Liver (tissue), 9 donors: Measurements from ENCODE around the gene HOXD12. TPM values are rescaled to one million over a fixed set of nuclear protein-coding genes. Genes with fewer than 3 reads are reported as not detected.

Experiments used
- DNase-seq: peaks from one replicate; pipeline ENCODE4 v3.0.0-alpha.2; 2017; ENCODE audit warnings: low spot score
- H3K27ac ChIP-seq, 2 donors: one replicate each; pipeline ENCODE4 v1.7.0; 2013; ENCODE audit warnings: inconsistent platforms in 2 of 2, low read length in 2 of 2, control low read depth in 1 of 2, low read depth in 1 of 2, mild to moderate bottlenecking in 1 of 2
- H3K27me3 ChIP-seq, 4 donors: one replicate each; pipeline versions ENCODE4 v1.6.1 to v1.7.0; 2013; ENCODE audit warnings: low read length in 3 of 4, inconsistent platforms in 1 of 4, mild to moderate bottlenecking in 1 of 4, moderate library complexity in 1 of 4; ENCODE audit not compliant: control insufficient read depth in 4 of 4, insufficient read depth in 4 of 4
- H3K36me3 ChIP-seq, 4 donors: one replicate each; pipeline versions ENCODE4 v1.6.1 to v1.7.0; 2013; ENCODE audit warnings: low read length in 3 of 4, mild to moderate bottlenecking in 3 of 4, low read depth in 1 of 4, moderate library complexity in 1 of 4; ENCODE audit not compliant: control insufficient read depth in 4 of 4, insufficient read depth in 3 of 4
- H3K4me1 ChIP-seq, 4 donors: one replicate each; pipeline versions ENCODE4 v1.6.1 to v1.7.0; 2013; ENCODE audit warnings: low read length in 3 of 4, mild to moderate bottlenecking in 3 of 4, moderate library complexity in 1 of 4; ENCODE audit not compliant: control insufficient read depth in 4 of 4, insufficient read depth in 4 of 4
- H3K4me3 ChIP-seq, 3 donors: one replicate each; pipeline versions ENCODE4 v1.6.1 to v1.7.0; 2013; ENCODE audit warnings: low read length in 3 of 3, control low read depth in 1 of 3, low read depth in 1 of 3, mild to moderate bottlenecking in 1 of 3
- H3K9ac ChIP-seq, 2 donors: one replicate each; pipeline ENCODE4 v1.7.0; 2013; ENCODE audit warnings: low read length in 2 of 2, mild to moderate bottlenecking in 2 of 2, moderate library complexity in 2 of 2, control low read depth in 1 of 2, low read depth in 1 of 2
- H3K9me3 ChIP-seq, 4 donors: one replicate each; pipeline versions ENCODE4 v1.6.1 to v1.7.0; 2013; ENCODE audit warnings: low read length in 3 of 4; ENCODE audit not compliant: control insufficient read depth in 4 of 4
- ATF3 ChIP-seq: IDR thresholded peaks from 2 replicates; pipeline ENCODE4 v1.6.1; 2016; ENCODE audit warnings: antibody characterized with exemption
- EGR1 ChIP-seq, 2 donors: IDR thresholded peaks; 2 replicates each; pipeline ENCODE4 v1.6.1; 2016 to 2018; ENCODE audit warnings: antibody characterized with exemption in 2 of 2, low read depth in 2 of 2
- FOXA1 ChIP-seq: IDR thresholded peaks from 2 replicates; pipeline ENCODE4 v1.6.1; 2016; ENCODE audit warnings: antibody characterized with exemption
- FOXA2 ChIP-seq: IDR thresholded peaks from 2 replicates; pipeline ENCODE4 v1.6.1; 2016; ENCODE audit warnings: antibody characterized with exemption
- GABPA ChIP-seq, 2 donors: IDR thresholded peaks in 1 of 2; conservative IDR thresholded peaks in 1 of 2; 2 replicates each; pipeline ENCODE4 v1.6.1; 2016; ENCODE audit warnings: antibody characterized with exemption in 2 of 2, mild to moderate bottlenecking in 1 of 2, moderate library complexity in 1 of 2
- HNF4A ChIP-seq, 2 donors: conservative IDR thresholded peaks; 2 replicates each; pipeline ENCODE4 v1.6.1; 2016; ENCODE audit warnings: antibody characterized with exemption in 2 of 2, mild to moderate bottlenecking in 2 of 2
- HNF4G ChIP-seq: IDR thresholded peaks from 2 replicates; pipeline ENCODE4 v1.6.1; 2016; ENCODE audit warnings: antibody characterized with exemption
- JUND ChIP-seq, 2 donors: IDR thresholded peaks; 2 replicates each; pipeline ENCODE4 v1.6.1; 2016; ENCODE audit warnings: antibody characterized with exemption in 2 of 2
- MAX ChIP-seq: IDR thresholded peaks from 2 replicates; pipeline ENCODE4 v1.6.1; 2016; ENCODE audit warnings: antibody characterized with exemption
- NR2F2 ChIP-seq: IDR thresholded peaks from 2 replicates; pipeline ENCODE4 v1.6.1; 2016; ENCODE audit warnings: antibody characterized with exemption
- RAD21 ChIP-seq, 2 donors: IDR thresholded peaks; 2 replicates each; pipeline ENCODE4 v1.6.1; 2016; ENCODE audit warnings: antibody characterized with exemption in 2 of 2, mild to moderate bottlenecking in 2 of 2
- REST ChIP-seq: IDR thresholded peaks from 2 replicates; pipeline ENCODE4 v1.6.1; 2016; ENCODE audit warnings: antibody characterized with exemption, mild to moderate bottlenecking
- RXRA ChIP-seq, 2 donors: IDR thresholded peaks; 2 replicates each; pipeline ENCODE4 v1.6.1; 2017 to 2018; ENCODE audit warnings: antibody characterized with exemption in 2 of 2, mild to moderate bottlenecking in 1 of 2
- SP1 ChIP-seq: IDR thresholded peaks from 2 replicates; pipeline ENCODE4 v1.6.1; 2018; ENCODE audit warnings: antibody characterized with exemption, mild to moderate bottlenecking
- TAF1 ChIP-seq: conservative IDR thresholded peaks from 2 replicates; pipeline ENCODE4 v1.6.1; 2016; ENCODE audit warnings: antibody characterized with exemption, mild to moderate bottlenecking
- YY1 ChIP-seq: IDR thresholded peaks from 2 replicates; pipeline ENCODE4 v1.6.1; 2016; ENCODE audit warnings: antibody characterized with exemption, mild to moderate bottlenecking
- WGBS: extraction: QIAGEN DNeasy Blood & Tissue Kit; methylation state at CpG from one replicate; pipeline ENCODE4 v1.1.7; 2013; 5-methylcytosine and 5-hydroxymethylcytosine counted together
- polyA plus RNA-seq, 2 donors: library from polyadenylated mRNA; stranded (reverse) in 1 of 2; unstranded in 1 of 2; fragments of 200-250 nt in 1 of 2; fragments of >200 nt in 1 of 2; fragmentation: Nextera tagmentation in 1 of 2; extraction: Ambion mirVana in 1 of 2; gene quantifications; one replicate each; pipeline versions ENCODE4 v1.2.1 to v1.2.3, GENCODE V29; 2013 to 2015
- total RNA-seq, 2 donors: library from RNA; depleted of rRNA; stranded (reverse); fragments of >200 nt; gene quantifications; one replicate each; pipeline ENCODE4 v1.2.3, GENCODE V29; 2014
- TF ChIP-seq, protein P1 (sequence below): IDR thresholded peaks from 2 replicates; pipeline ENCODE4 v1.6.1; 2016; ENCODE audit warnings: antibody characterized with exemption
- donor health status: healthy.
- donor health status: healthy.
- donor health status: healthy.
- donor health status: healthy.
- donor health status: healthy.

The HOXD12 gene
- total and polyA plus RNA-seq, 4 donors = not detected

GRCh38 chr2:176080540-176081375 is 18.8 kb upstream of the HOXD12 start:
- H3K9ac ChIP-seq = no peak overlapping the region
- TF ChIP-seq MAX (no peak), TAF1 (no peak), HNF4A (conservative IDR thresholded peaks at IDR 0.05) (no peak), NR2F2 (no peak), JUND (IDR thresholded peaks at IDR 0.05) (no peak), RAD21 (IDR thresholded peaks at IDR 0.05) (no peak), EGR1 (IDR thresholded peaks at IDR 0.05; ENCODE audit: low read depth in 2 of 2) (no peak), YY1 (no peak), ATF3 (no peak), REST (no peak), SP1 (no peak), FOXA1 (no peak), GABPA (IDR thresholded peaks at IDR 0.05 in 1 of 2, conservative IDR thresholded peaks at IDR 0.05 in 1 of 2) (no peak)
- TF ChIP-seq, protein P1, sequence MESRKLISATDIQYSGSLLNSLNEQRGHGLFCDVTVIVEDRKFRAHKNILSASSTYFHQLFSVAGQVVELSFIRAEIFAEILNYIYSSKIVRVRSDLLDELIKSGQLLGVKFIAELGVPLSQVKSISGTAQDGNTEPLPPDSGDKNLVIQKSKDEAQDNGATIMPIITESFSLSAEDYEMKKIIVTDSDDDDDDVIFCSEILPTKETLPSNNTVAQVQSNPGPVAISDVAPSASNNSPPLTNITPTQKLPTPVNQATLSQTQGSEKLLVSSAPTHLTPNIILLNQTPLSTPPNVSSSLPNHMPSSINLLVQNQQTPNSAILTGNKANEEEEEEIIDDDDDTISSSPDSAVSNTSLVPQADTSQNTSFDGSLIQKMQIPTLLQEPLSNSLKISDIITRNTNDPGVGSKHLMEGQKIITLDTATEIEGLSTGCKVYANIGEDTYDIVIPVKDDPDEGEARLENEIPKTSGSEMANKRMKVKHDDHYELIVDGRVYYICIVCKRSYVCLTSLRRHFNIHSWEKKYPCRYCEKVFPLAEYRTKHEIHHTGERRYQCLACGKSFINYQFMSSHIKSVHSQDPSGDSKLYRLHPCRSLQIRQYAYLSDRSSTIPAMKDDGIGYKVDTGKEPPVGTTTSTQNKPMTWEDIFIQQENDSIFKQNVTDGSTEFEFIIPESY = no peak
- H3K9me3 ChIP-seq = peaks cover 0 to 27% (median 5%) of the 10 kb centered on the region in 4 donors
- WGBS = 11% methylated on average over 68 of the region's 68 CpGs
- H3K27me3 ChIP-seq = peaks cover 12 to 74% (median 41%) of the 10 kb centered on the region in 4 donors
- peak overlapping the region in 1 of 3 donors; percentile 35 for H3K4me3 ChIP-seq
- H3K27ac ChIP-seq = no peak overlapping the region
- H3K4me1 ChIP-seq = peaks cover 4 to 18% (median 6%) of the 10 kb centered on the region in 4 donors
- no peaks in the 10 kb centered on the region for H3K36me3 ChIP-seq
- peak; percentile 31 for DNase-seq

DNA sequence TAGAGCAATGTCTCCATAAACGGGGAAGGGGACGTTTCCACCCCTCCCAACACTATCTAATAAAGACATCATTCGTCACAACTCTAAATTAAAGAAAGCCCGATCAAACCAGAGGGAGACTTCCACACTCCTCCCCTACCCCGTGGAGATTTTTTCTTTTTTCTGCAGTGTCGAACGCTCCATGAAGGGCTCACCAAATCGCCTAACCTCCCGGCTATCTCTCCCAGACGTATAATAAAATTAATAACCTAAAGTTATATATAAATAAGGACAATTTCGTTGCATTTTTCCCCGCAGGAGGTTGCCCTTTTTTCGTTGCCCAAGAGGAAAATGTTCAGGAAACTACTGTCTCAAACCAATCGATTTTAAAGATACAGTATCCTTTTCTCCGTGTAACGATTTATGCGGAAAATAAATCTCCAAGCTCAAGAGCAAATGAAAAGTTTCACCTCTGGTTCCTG is 18.2 kb upstream of the HOXD12 start:
- peak; percentile 29 for DNase-seq
- no peaks in the 10 kb centered on the region for H3K36me3 ChIP-seq
- peaks cover 12 to 77% (median 40%) of the 10 kb centered on the region in 4 donors for H3K27me3 ChIP-seq
- H3K4me1 ChIP-seq = peaks cover 4 to 25% (median 11%) of the 10 kb centered on the region in 4 donors
- TF ChIP-seq FOXA1 (no peak), RXRA (IDR thresholded peaks at IDR 0.05) (no peak), YY1 (no peak), HNF4G (no peak), TAF1 (no peak), RAD21 (IDR thresholded peaks at IDR 0.05) (no peak), REST (no peak), NR2F2 (no peak), FOXA2 (no peak), MAX (no peak), EGR1 (IDR thresholded peaks at IDR 0.05; ENCODE audit: low read depth in 2 of 2) (no peak)
- peaks cover 0 to 29% (median 5%) of the 10 kb centered on the region in 4 donors for H3K9me3 ChIP-seq
- WGBS = 7% methylated on average over 17 of the region's 17 CpGs
- H3K9ac ChIP-seq = no peak overlapping the region
- no peak overlapping the region for H3K27ac ChIP-seq
- no peak overlapping the region for H3K4me3 ChIP-seq
